ENCODE results near the gene LST1. TPM values are rescaled to one million over a fixed set of nuclear protein-coding genes. Genes with fewer than 3 reads are reported as not detected.

Gene LST1
- total RNA-seq, 4 donors from 2014 or later, result 1.9 to 9.3 (median 6.8) TPM

GRCh38 chr6:31541658-31542521 lies 44.2 kb upstream of the LST1 start, which contains the start of gene DDX39B:
Gene DDX39B (minus strand): TSS chr6:31542003. CDS start chr6:31540532, 1,471 bp downstream.
- peak; percentile 98 for DNase-seq (ENCODE audit: extremely low spot score)
- H3K27ac ChIP-seq (replicated peaks in 1 of 4), result peak within 1 kb of the TSS; percentile 86 to 98 (median 90)
- H3K9me3 ChIP-seq, result no peaks in the 10 kb centered on the region
- peak; percentile 60 for TF ChIP-seq POLR2A (IDR thresholded peaks at IDR 0.05; ENCODE audit: low read depth)
- TF ChIP-seq EP300 (IDR thresholded peaks at IDR 0.05), result no peak
- TF ChIP-seq POLR2AphosphoS5 (IDR thresholded peaks at IDR 0.05), result peak; percentile 91 to 95
- intact Hi-C loops (cut with DNase I), result loop anchor here (5.0 kb wide), 1 partner anchor 45 kb away; the partner anchor contains the start of gene MICB
- WGBS, result 0% methylated on average over 38 of the region's 43 CpGs
- peak within 1 kb of the TSS; percentile 63 to 82 (median 72) for H3K4me3 ChIP-seq
- H3K4me1 ChIP-seq, result peaks cover 37 to 64% (median 59%) of the 10 kb centered on the region in 4 donors
- H3K36me3 ChIP-seq, result peaks cover 20 to 36% (median 33%) of the 10 kb centered on the region in 4 donors
- no peaks in the 10 kb centered on the region for H3K27me3 ChIP-seq

- H3K4me1 ChIP-seq, result peaks cover 41 to 60% (median 53%) of the 10 kb centered on the region in 4 donors
- no peak for TF ChIP-seq POLR2AphosphoS5 (IDR thresholded peaks at IDR 0.05)
- no peak for TF ChIP-seq CTCF (IDR thresholded peaks at IDR 0.05)
- no peak for TF ChIP-seq EP300 (IDR thresholded peaks at IDR 0.05)
- TF ChIP-seq POLR2A (IDR thresholded peaks at IDR 0.05; ENCODE audit: low read depth), result no peak
- no peak overlapping the region for H3K4me3 ChIP-seq
- H3K27ac ChIP-seq (replicated peaks in 1 of 4), result peak overlapping the region in 2 of 4 donors; percentile 86 to 91
- peaks cover 11 to 18% (median 17%) of the 10 kb centered on the region in 4 donors for H3K36me3 ChIP-seq
- no peaks in the 10 kb centered on the region for H3K27me3 ChIP-seq
- no peak for DNase-seq (ENCODE audit: extremely low spot score)
- no peaks in the 10 kb centered on the region for H3K9me3 ChIP-seq
- WGBS, result 95% methylated on average over 6 of the region's 6 CpGs
- intact Hi-C loops (cut with DNase I), result loop anchor here (5.0 kb wide), 1 partner anchor 46 kb away; the partner anchor contains the start of gene MICB
These were observed 42.4 kb upstream of the LST1 start for GRCh38 chr6:31543639-31544038.

GRCh38 chr6:31544676-31545075 lies 41.4 kb upstream of the LST1 start:
- intact Hi-C loops (cut with DNase I), result loop anchor here (5.0 kb wide), 2 partner anchors 38 to 47 kb away; partner anchors contain the start of genes LTB and MICB
- peaks cover 31 to 58% (median 52%) of the 10 kb centered on the region in 4 donors for H3K4me1 ChIP-seq
- H3K27me3 ChIP-seq, result no peaks in the 10 kb centered on the region
- DNase-seq (ENCODE audit: extremely low spot score), result no peak
- peaks cover 4 to 17% (median 14%) of the 10 kb centered on the region in 4 donors for H3K36me3 ChIP-seq
- H3K27ac ChIP-seq (replicated peaks in 1 of 4), result no peak overlapping the region
- no peak overlapping the region for H3K4me3 ChIP-seq
- WGBS, result 58% methylated on average over 2 of the region's 2 CpGs
- TF ChIP-seq CTCF (IDR thresholded peaks at IDR 0.05) (no peak), POLR2AphosphoS5 (IDR thresholded peaks at IDR 0.05) (no peak), EP300 (IDR thresholded peaks at IDR 0.05) (no peak), POLR2A (IDR thresholded peaks at IDR 0.05; ENCODE audit: low read depth) (no peak)
- H3K9me3 ChIP-seq, result no peaks in the 10 kb centered on the region

- Histone ChIP-seq H3K36me3 (peaks cover 5 to 17% (median 10%) of the 10 kb centered on the region in 4 donors), H3K27ac (replicated peaks in 1 of 4) (no peak overlapping the region), H3K4me1 (peaks cover 25 to 56% (median 48%) of the 10 kb centered on the region in 4 donors), H3K27me3 (no peaks in the 10 kb centered on the region), H3K4me3 (no peak overlapping the region), H3K9me3 (no peaks in the 10 kb centered on the region)
- intact Hi-C loops (cut with DNase I), result loop anchor here (5.0 kb wide), 1 partner anchor 37 kb away; the partner anchor contains the start of gene LTB
- DNase-seq (ENCODE audit: extremely low spot score), result no peak
- 61% methylated on average over 7 of the region's 7 CpGs for WGBS
- no peak for TF ChIP-seq CTCF (IDR thresholded peaks at IDR 0.05)
- TF ChIP-seq EP300 (IDR thresholded peaks at IDR 0.05), result no peak
- TF ChIP-seq POLR2A (IDR thresholded peaks at IDR 0.05; ENCODE audit: low read depth), result no peak
- no peak for TF ChIP-seq POLR2AphosphoS5 (IDR thresholded peaks at IDR 0.05)
These were observed 40.8 kb upstream of the LST1 start for GRCh38 chr6:31545291-31545690.

Measured in esophagus muscularis mucosa (tissue), 4 donors.